AML-193 (cell line): Measurements from ENCODE around the gene GPR156.
"Not testable (repeated sequence)": the region's sequence is repeated elsewhere in the genome, so short reads cannot be mapped to it uniquely, and the experiment has no call there.

Experiments used
- DNase-seq, 2 experiments: peaks; one replicate each; lab custom pipeline; 2025; lab: John Stamatoyannopoulos, UW

Gene GPR156

GRCh38 chr3:120284747-120285507, at the start of gene GPR156:
GPR156 (minus strand) TSS chr3:120285222; CDS start chr3:120244098, 41,124 bp downstream.
- DNase-seq: no peak

- no peak for DNase-seq
Observed at GRCh38 chr3:120332646-120333045, 47.6 kb upstream of the GPR156 start.

- no peak for DNase-seq
Observed at GRCh38 chr3:120331076-120331475, 46.1 kb upstream of the GPR156 start.

GRCh38 chr3:120326784-120327183, 41.8 kb upstream of the GPR156 start:
- no peak for DNase-seq

GRCh38 chr3:120324190-120324589, 39.2 kb upstream of the GPR156 start:
- DNase-seq: no peak

GRCh38 chr3:120323761-120324160, 38.7 kb upstream of the GPR156 start:
- DNase-seq: not testable (repeated sequence)

- DNase-seq: no peak
Observed at GRCh38 chr3:120311863-120312794, 27.1 kb upstream of the GPR156 start.

GRCh38 chr3:120306519-120307455, 21.8 kb upstream of the GPR156 start:
- DNase-seq: no peak

GRCh38 chr3:120304616-120305015, 19.6 kb upstream of the GPR156 start:
- no peak for DNase-seq

GRCh38 chr3:120302361-120302760, 17.3 kb upstream of the GPR156 start:
- no peak for DNase-seq

- DNase-seq: no peak
Observed at GRCh38 chr3:120300971-120301370, 15.9 kb upstream of the GPR156 start.

- DNase-seq: no peak
Observed at GRCh38 chr3:120299403-120299802, 14.4 kb upstream of the GPR156 start.

- no peak for DNase-seq
Observed at GRCh38 chr3:120298996-120299395, 14.0 kb upstream of the GPR156 start.

- DNase-seq: not testable (repeated sequence)
Observed at GRCh38 chr3:120291552-120291951, 6.5 kb upstream of the GPR156 start.

- DNase-seq: no peak
Observed at GRCh38 chr3:120289636-120290035, 4.6 kb upstream of the GPR156 start.

GRCh38 chr3:120286465-120286864, 1.4 kb upstream of the GPR156 start:
- DNase-seq: no peak

GRCh38 chr3:120285508-120285841, 453 bp upstream of the GPR156 start:
- DNase-seq: no peak

GRCh38 chr3:120281261-120281660, 3.8 kb downstream of the GPR156 start:
- DNase-seq: no peak

- DNase-seq: no peak
Observed at GRCh38 chr3:120280566-120280965, 4.5 kb downstream of the GPR156 start.

GRCh38 chr3:120280026-120280425, 5.0 kb downstream of the GPR156 start:
- no peak for DNase-seq

- DNase-seq: no peak
Observed at GRCh38 chr3:120276767-120277166, 8.3 kb downstream of the GPR156 start.

GRCh38 chr3:120275618-120276017, 9.4 kb downstream of the GPR156 start:
- DNase-seq: no peak
